ENCODE measurements around the gene MPHOSPH10. TPM values are rescaled to one million over a fixed set of nuclear protein-coding genes. Genes with fewer than 3 reads are reported as not detected.
"Not testable (repeated sequence)": the region's sequence is repeated elsewhere in the genome, so short reads cannot be mapped to it uniquely, and the experiment has no call there.

MPHOSPH10 gene
- polyA plus RNA-seq, 1 donor from 2014 or later = 39.0 TPM

GRCh38 chr2:71089475-71089874 lies 41.0 kb upstream of the MPHOSPH10 start:
- not testable (repeated sequence) for H3K27me3 ChIP-seq (ENCODE audit: insufficient read depth, low read depth, low read length); H4K20me1 ChIP-seq (ENCODE audit: insufficient read depth); H3K4me2 ChIP-seq (ENCODE audit: low read length); H3K9me2 ChIP-seq (ENCODE audit: insufficient read depth, low read length); H3F3A ChIP-seq (ENCODE audit: insufficient read depth, low read length, poor library complexity, severe bottlenecking); H3K9ac ChIP-seq (ENCODE audit: low read length); H2AFZ ChIP-seq (ENCODE audit: low read depth, low read length); H3K36me3 ChIP-seq (ENCODE audit: insufficient read depth, low read length); H3K9me3 ChIP-seq (ENCODE audit: low read length); H3K79me2 ChIP-seq (replicated peaks; ENCODE audit: insufficient read depth, low read length); H3K4me3 ChIP-seq (ENCODE audit: low read length); H3K27ac ChIP-seq (ENCODE audit: low read length)

GRCh38 chr2:71091808-71092207 lies 38.6 kb upstream of the MPHOSPH10 start:
- H3K4me3 ChIP-seq (ENCODE audit: low read length); H3K9ac ChIP-seq (ENCODE audit: low read length); H3K79me2 ChIP-seq (replicated peaks; ENCODE audit: insufficient read depth, low read length); H3K4me2 ChIP-seq (ENCODE audit: low read length); H2AFZ ChIP-seq (ENCODE audit: low read depth, low read length); H3K27me3 ChIP-seq (ENCODE audit: insufficient read depth, low read depth, low read length); H3F3A ChIP-seq (ENCODE audit: insufficient read depth, low read length, poor library complexity, severe bottlenecking); H3K9me3 ChIP-seq (ENCODE audit: low read length); H3K36me3 ChIP-seq (ENCODE audit: insufficient read depth, low read length); H3K27ac ChIP-seq (ENCODE audit: low read length); H4K20me1 ChIP-seq (ENCODE audit: insufficient read depth); H3K9me2 ChIP-seq (ENCODE audit: insufficient read depth, low read length): not testable (repeated sequence)

- not testable (repeated sequence) for H4K20me1 ChIP-seq (ENCODE audit: insufficient read depth); H3K79me2 ChIP-seq (replicated peaks; ENCODE audit: insufficient read depth, low read length); H3K9ac ChIP-seq (ENCODE audit: low read length); H3K4me3 ChIP-seq (ENCODE audit: low read length); H3K9me2 ChIP-seq (ENCODE audit: insufficient read depth, low read length); H3K27ac ChIP-seq (ENCODE audit: low read length); H3K9me3 ChIP-seq (ENCODE audit: low read length); H3F3A ChIP-seq (ENCODE audit: insufficient read depth, low read length, poor library complexity, severe bottlenecking); H2AFZ ChIP-seq (ENCODE audit: low read depth, low read length); H3K27me3 ChIP-seq (ENCODE audit: insufficient read depth, low read depth, low read length); H3K36me3 ChIP-seq (ENCODE audit: insufficient read depth, low read length); H3K4me2 ChIP-seq (ENCODE audit: low read length)
Observed at GRCh38 chr2:71092491-71093260, 37.8 kb upstream of the MPHOSPH10 start.

GRCh38 chr2:71100195-71100964 lies 30.1 kb upstream of the MPHOSPH10 start:
- Histone ChIP-seq H3K27me3 (ENCODE audit: insufficient read depth, low read depth, low read length) (no peaks in the 10 kb centered on the region), H3K4me3 (ENCODE audit: low read length) (no peak overlapping the region), H3K27ac (ENCODE audit: low read length) (no peak overlapping the region), H3K9me3 (ENCODE audit: low read length) (no peaks in the 10 kb centered on the region), H3K79me2 (replicated peaks; ENCODE audit: insufficient read depth, low read length) (no peaks in the 10 kb centered on the region), H2AFZ (ENCODE audit: low read depth, low read length) (no peak overlapping the region), H4K20me1 (ENCODE audit: insufficient read depth) (no peaks in the 10 kb centered on the region), H3F3A (ENCODE audit: insufficient read depth, low read length, poor library complexity, severe bottlenecking) (no peaks in the 10 kb centered on the region), H3K9me2 (ENCODE audit: insufficient read depth, low read length) (no peaks in the 10 kb centered on the region), H3K9ac (ENCODE audit: low read length) (no peak overlapping the region), H3K4me2 (ENCODE audit: low read length) (no peak overlapping the region), H3K36me3 (ENCODE audit: insufficient read depth, low read length) (no peaks in the 10 kb centered on the region)
- TF ChIP-seq MXI1 (conservative IDR thresholded peaks at IDR 0.05; ENCODE audit: poor library complexity, severe bottlenecking) = no peak
- TF ChIP-seq POLR2AphosphoS5 (IDR thresholded peaks at IDR 0.05) = no peak
- TF ChIP-seq EP300 (conservative IDR thresholded peaks at IDR 0.05; ENCODE audit: poor library complexity, severe bottlenecking) = no peak
- peak; percentile 59 for TF ChIP-seq CTCF (IDR thresholded peaks at IDR 0.05; ENCODE audit: poor library complexity, severe bottlenecking)
- TF ChIP-seq RAD21 (conservative IDR thresholded peaks at IDR 0.05) = peak; percentile 25
- peak; percentile 50 for TF ChIP-seq SMC3 (conservative IDR thresholded peaks at IDR 0.05; ENCODE audit: poor library complexity)
- TF ChIP-seq TAF1 (IDR thresholded peaks at IDR 0.05; ENCODE audit: low read depth) = no peak
- TF ChIP-seq REST (IDR thresholded peaks at IDR 0.05; ENCODE audit: borderline replicate concordance) = no peak
- TF ChIP-seq EZH2 (IDR thresholded peaks at IDR 0.05; ENCODE audit: borderline replicate concordance, insufficient read depth, low read length, poor library complexity, severe bottlenecking) = no peak
